HepG2 (cell line): ENCODE results near the gene GMFB. TPM values are rescaled to one million over a fixed set of nuclear protein-coding genes. Genes with fewer than 3 reads are reported as not detected.

ENCODE experiments used
- CBFB ChIP-seq: sonication (generic); formaldehyde crosslinking; IDR thresholded peaks from 2 replicates; pipeline ENCODE4 v1.4.0; 2020; ENCODE audit warnings: missing genetic modification reagents
- ELF3 ChIP-seq: IDR thresholded peaks from 2 replicates; pipeline ENCODE4 v1.6.1; 2016; ENCODE audit warnings: missing genetic modification reagents, missing compliant biosample characterization
- IRF1 ChIP-seq: sonication (generic); formaldehyde crosslinking; IDR thresholded peaks from 2 replicates; pipeline ENCODE4 v1.4.0; 2020; ENCODE audit warnings: low read depth, mild to moderate bottlenecking, missing genetic modification reagents
- LRRFIP1 ChIP-seq: sonication (generic); formaldehyde crosslinking; conservative IDR thresholded peaks from 2 replicates; pipeline ENCODE4 v1.4.0; 2020; ENCODE audit warnings: missing genetic modification reagents
- MATR3 ChIP-seq: sonication (generic); formaldehyde crosslinking; IDR thresholded peaks from 2 replicates; pipeline ENCODE4 v1.4.0; 2020; ENCODE audit warnings: missing genetic modification reagents
- MBD4 ChIP-seq: IDR thresholded peaks from 2 replicates; pipeline ENCODE4 v1.6.1; 2012; ENCODE audit warnings: low read length, inconsistent platforms, borderline replicate concordance
- MED1 ChIP-seq: sonication (generic); formaldehyde crosslinking; IDR thresholded peaks from 2 replicates; pipeline ENCODE4 v1.4.0; 2020; ENCODE audit warnings: missing genetic modification reagents
- MZF1 ChIP-seq: sonication (generic); formaldehyde crosslinking; IDR thresholded peaks from 2 replicates; pipeline ENCODE4 v1.8.1; 2023; ENCODE audit warnings: mild to moderate bottlenecking, missing genetic modification reagents, borderline replicate concordance
- PRMT3 ChIP-seq: sonication (generic); formaldehyde crosslinking; IDR thresholded peaks from 2 replicates; pipeline ENCODE4 v1.8.1; 2022; ENCODE audit warnings: low read depth, mild to moderate bottlenecking, moderate library complexity, missing genetic modification reagents, borderline replicate concordance
- SIX4 ChIP-seq: sonication (generic); formaldehyde crosslinking; IDR thresholded peaks from 2 replicates; pipeline ENCODE4 v1.4.0; 2020; ENCODE audit warnings: missing genetic modification reagents
- SRSF9 ChIP-seq: fragments of 200-400 bp; formaldehyde crosslinking; IDR thresholded peaks from 2 replicates; pipeline ENCODE4 v1.6.1; 2018; ENCODE audit warnings: borderline replicate concordance, mild to moderate bottlenecking, low read depth, low read length; ENCODE audit not compliant: insufficient read depth, poor library complexity, severe bottlenecking
- TIGD3 ChIP-seq: sonication (generic); formaldehyde crosslinking; IDR thresholded peaks from 2 replicates; pipeline ENCODE4 v1.5.1; 2020; ENCODE audit warnings: mild to moderate bottlenecking, missing genetic modification reagents, borderline replicate concordance
- ZEB1 ChIP-seq: IDR thresholded peaks from 2 replicates; pipeline ENCODE4 v1.6.1; 2012; ENCODE audit warnings: mild to moderate bottlenecking, low read depth, inconsistent platforms; ENCODE audit not compliant: insufficient replicate concordance
- ZFP62 ChIP-seq: sonication (generic); formaldehyde crosslinking; IDR thresholded peaks from 2 replicates; pipeline ENCODE4 v1.4.0; 2020; ENCODE audit warnings: missing genetic modification reagents
- ZFYVE20 ChIP-seq: sonication (generic); formaldehyde crosslinking; IDR thresholded peaks from 2 replicates; pipeline ENCODE4 v1.8.0; 2023; ENCODE audit warnings: low read depth, mild to moderate bottlenecking, moderate library complexity, missing genetic modification reagents, borderline replicate concordance
- ZKSCAN5 ChIP-seq: sonication (generic); formaldehyde crosslinking; IDR thresholded peaks from 2 replicates; pipeline ENCODE4 v1.5.1; 2020; ENCODE audit warnings: mild to moderate bottlenecking, missing genetic modification reagents
- ZMYM3 ChIP-seq: sonication (generic); formaldehyde crosslinking; IDR thresholded peaks from 2 replicates; pipeline ENCODE4 v1.5.1; 2020; ENCODE audit warnings: mild to moderate bottlenecking, missing genetic modification reagents
- ZNF224 ChIP-seq: sonication (generic); formaldehyde crosslinking; IDR thresholded peaks from 2 replicates; pipeline ENCODE4 v1.5.0; 2020; ENCODE audit warnings: mild to moderate bottlenecking, missing genetic modification reagents
- ZNF451 ChIP-seq: sonication (generic); formaldehyde crosslinking; IDR thresholded peaks from 2 replicates; pipeline ENCODE4 v1.5.0; 2020; ENCODE audit warnings: mild to moderate bottlenecking, missing genetic modification reagents
- ZNF619 ChIP-seq: sonication (generic); formaldehyde crosslinking; IDR thresholded peaks from 2 replicates; pipeline ENCODE4 v1.4.0; 2020; ENCODE audit warnings: mild to moderate bottlenecking, missing genetic modification reagents
- ZNF782 ChIP-seq: sonication (generic); formaldehyde crosslinking; IDR thresholded peaks from 2 replicates; pipeline ENCODE4 v1.4.0; 2020; ENCODE audit warnings: missing genetic modification reagents, mild to moderate bottlenecking, borderline replicate concordance
- ZSCAN21 ChIP-seq: sonication (generic); formaldehyde crosslinking; IDR thresholded peaks from 2 replicates; pipeline ENCODE4 v1.8.0; 2022; ENCODE audit warnings: mild to moderate bottlenecking, missing genetic modification reagents, moderate library complexity, borderline replicate concordance
- polyA plus RNA-seq, 8 experiments: library from polyadenylated mRNA; depleted of rRNA in 3 of 8; stranded (reverse) in 7 of 8; unstranded in 1 of 8; fragments of >200 nt; fragmentation: Illumina TruSeq in 4 of 8; extraction: Trizol in 4 of 8; gene quantifications; 2 replicates each; pipeline versions ENCODE4 v1.2.1 to v1.2.3, GENCODE V29; 2011 to 2016; ENCODE audit warnings: low read depth in 4 of 8, missing spikeins in 1 of 8, mixed read lengths in 1 of 8; ENCODE audit not compliant: insufficient read depth in 1 of 8
- total RNA-seq, 5 experiments: library from RNA; depleted of rRNA; stranded (reverse); fragments of >200 nt; fragmentation: Illumina TruSeq; extraction: Trizol; gene quantifications; 2 replicates each; pipeline ENCODE4 v1.2.3, GENCODE V29; 2016; ENCODE audit warnings: low read depth in 1 of 5
- TF ChIP-seq, protein P1 (sequence below): sonication (generic); formaldehyde crosslinking; conservative IDR thresholded peaks from 2 replicates; pipeline ENCODE4 v1.8.0; 2022; ENCODE audit warnings: mild to moderate bottlenecking, moderate library complexity, missing genetic modification reagents

GMFB gene
- total and polyA plus RNA-seq, 2 of the 13 experiments (the other 11 are each of a cell fraction or from before 2014, with no cell fraction given), result 17.3 to 68.2 TPM

DNA sequence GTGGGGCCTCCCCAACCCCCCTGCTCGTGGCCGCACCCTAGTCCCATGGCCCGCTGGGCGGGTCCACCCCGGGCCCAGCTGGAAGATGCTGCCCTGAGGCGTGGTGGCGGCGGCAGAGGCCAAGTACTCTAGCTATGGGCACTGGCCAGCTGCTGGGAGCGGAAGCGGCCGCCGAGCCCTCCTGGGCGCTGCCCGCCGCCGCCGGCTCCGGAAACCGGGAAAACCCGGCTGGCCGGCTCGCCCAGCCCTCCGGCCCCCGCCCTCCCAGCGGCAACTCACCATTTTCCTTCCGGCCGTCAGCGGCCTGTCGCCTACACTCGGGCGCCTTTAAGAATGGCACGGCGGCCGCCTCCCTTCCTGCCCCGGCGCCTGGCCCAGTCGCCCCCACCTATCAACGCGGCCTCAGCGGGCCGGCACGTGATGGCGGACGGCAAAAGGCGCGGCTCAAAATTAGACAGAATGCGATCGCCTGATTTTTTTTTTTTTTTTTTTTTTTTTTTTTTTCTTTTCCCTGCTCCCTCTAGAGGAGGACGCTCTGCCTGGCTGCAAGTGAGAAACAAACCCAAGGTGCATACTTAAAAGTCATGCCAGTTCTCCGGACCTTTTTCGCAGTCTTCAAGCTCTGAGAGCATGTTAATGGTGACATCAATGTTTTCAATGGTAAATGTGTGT, at the start of gene GMFB (continued):
- TF ChIP-seq ZNF782 (CRISPR knock-in tag) (no peak), MATR3 (CRISPR knock-in tag) (no peak), ZEB1 (no peak), ELF3 (CRISPR knock-in tag) (peak; percentile 56), CBFB (CRISPR knock-in tag) (0 out of 2 replicates have a peak, but pooled peaks have one; percentile 7), MZF1 (CRISPR knock-in tag) (no peak), ZFP62 (CRISPR knock-in tag) (no peak), LRRFIP1 (CRISPR knock-in tag) (no peak), MBD4 (no peak), IRF1 (CRISPR knock-in tag) (no peak), ZNF224 (CRISPR knock-in tag) (no peak), ZNF451 (CRISPR knock-in tag) (0 out of 2 replicates have a peak, but pooled peaks have one; percentile 55), MED1 (CRISPR knock-in tag) (peak; percentile 39), ZMYM3 (CRISPR knock-in tag) (no peak), ZNF619 (no peak), ZFYVE20 (CRISPR knock-in tag) (no peak), ZKSCAN5 (no peak), PRMT3 (no peak), SIX4 (CRISPR knock-in tag) (0 out of 2 replicates have a peak, but pooled peaks have one; percentile 19), SRSF9 (no peak), TIGD3 (CRISPR knock-in tag) (0 out of 2 replicates have a peak, but pooled peaks have one; percentile 24), ZSCAN21 (no peak)
- TF ChIP-seq, protein P1, sequence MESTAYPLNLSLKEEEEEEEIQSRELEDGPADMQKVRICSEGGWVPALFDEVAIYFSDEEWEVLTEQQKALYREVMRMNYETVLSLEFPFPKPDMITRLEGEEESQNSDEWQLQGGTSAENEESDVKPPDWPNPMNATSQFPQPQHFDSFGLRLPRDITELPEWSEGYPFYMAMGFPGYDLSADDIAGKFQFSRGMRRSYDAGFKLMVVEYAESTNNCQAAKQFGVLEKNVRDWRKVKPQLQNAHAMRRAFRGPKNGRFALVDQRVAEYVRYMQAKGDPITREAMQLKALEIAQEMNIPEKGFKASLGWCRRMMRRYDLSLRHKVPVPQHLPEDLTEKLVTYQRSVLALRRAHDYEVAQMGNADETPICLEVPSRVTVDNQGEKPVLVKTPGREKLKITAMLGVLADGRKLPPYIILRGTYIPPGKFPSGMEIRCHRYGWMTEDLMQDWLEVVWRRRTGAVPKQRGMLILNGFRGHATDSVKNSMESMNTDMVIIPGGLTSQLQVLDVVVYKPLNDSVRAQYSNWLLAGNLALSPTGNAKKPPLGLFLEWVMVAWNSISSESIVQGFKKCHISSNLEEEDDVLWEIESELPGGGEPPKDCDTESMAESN (CRISPR knock-in tag), result no peak
